NCI-H82 treated with DMSO at 0.1 percent for 48 hours (cell line): ENCODE data around the gene RAX2.
"Not testable (repeated sequence)": the region's sequence is repeated elsewhere in the genome, so short reads cannot be mapped to it uniquely, and the experiment has no call there.

Experiments
- DNase-seq: peaks from one replicate; lab custom pipeline; 2025; ENCODE audit not compliant: unreplicated experiment; lab: John Stamatoyannopoulos, UW

RAX2 gene

GRCh38 chr19:3778104-3778867 lies 6.3 kb upstream of the RAX2 start:
- DNase-seq = no peak

DNA sequence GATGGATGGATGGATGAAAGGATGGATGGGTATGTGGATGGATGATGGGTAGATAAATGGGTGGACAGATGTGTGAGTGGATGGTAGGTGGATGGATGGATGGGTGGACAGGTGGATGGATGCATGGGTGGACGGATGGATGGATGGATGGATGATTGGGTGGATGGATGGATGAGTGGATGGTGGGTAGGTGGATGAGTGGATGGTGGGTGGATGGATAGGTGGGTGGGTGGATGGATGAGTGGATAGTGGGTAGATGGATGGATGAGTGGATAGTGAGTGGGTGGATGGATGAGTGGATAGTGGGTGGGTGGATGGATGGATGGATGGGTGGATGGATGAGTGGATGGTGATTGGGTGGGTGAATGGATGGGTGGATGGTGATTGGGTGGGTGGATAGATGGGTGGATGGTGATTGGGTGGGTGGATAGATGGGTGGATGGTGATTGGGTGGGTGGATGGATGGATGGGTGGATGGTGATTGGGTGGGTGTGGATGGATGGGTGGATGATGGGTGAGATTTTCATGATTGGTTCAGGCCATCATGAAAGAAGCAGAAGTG lies 4.5 kb upstream of the RAX2 start:
- no peak for DNase-seq

- DNase-seq = no peak
Measured at GRCh38 chr19:3775831-3776230, 3.8 kb upstream of the RAX2 start.

DNA sequence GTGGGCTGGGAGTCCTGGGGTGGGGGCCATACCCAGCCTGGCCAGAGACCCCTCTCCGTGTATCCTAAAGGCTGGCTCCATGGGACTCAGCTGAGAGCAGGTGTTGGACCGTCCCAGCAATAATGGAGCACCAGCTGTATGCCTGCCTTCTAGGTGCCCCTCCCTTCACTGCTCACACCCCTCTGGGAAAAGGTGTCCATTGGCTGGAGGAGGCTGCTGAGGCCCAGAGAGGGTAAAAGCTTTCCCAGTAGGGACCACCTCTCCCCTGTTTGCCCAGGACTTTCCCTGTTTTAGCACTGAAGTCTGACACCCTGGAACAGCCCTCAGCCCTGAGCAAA lies 3.3 kb upstream of the RAX2 start:
- no peak for DNase-seq

DNA sequence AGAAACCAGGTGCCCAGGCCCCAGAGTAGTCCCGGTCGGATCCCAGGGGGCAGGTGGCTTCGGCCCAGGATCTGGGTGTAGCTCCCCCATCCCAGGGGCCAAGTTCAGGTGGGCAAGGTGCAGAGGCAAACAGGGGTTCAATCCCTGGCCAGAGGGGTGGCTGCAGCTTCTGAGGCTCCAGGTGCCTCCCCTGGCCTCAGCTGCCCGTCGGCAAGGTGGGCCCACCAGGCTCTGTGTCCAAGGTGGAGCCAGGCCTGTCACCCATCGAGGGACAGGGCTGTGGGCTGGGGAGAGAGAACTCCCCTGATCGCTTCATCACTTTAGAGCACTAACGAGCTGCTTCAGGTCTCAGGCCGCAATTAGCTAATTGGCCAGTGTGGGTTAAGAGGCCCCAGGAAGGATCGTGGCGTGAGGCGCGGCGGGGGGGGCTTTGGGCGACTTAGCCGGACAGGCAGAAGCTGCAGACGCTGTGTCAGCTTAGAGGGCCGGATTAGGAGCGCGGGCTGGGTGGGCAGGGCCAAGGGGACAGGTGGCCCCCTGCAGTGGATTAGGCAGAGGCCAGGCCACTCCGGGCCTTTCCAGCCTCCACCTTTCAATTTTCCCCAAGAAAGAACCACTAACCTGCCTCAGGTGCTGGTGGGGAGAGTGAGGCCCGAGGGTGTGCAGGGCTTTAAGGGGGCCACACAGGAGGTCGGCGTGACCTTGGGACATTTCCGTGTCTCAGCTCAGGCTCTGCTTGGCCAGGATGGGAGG lies 2.8 kb upstream of the RAX2 start:
- DNase-seq = peak; percentile 50

DNA sequence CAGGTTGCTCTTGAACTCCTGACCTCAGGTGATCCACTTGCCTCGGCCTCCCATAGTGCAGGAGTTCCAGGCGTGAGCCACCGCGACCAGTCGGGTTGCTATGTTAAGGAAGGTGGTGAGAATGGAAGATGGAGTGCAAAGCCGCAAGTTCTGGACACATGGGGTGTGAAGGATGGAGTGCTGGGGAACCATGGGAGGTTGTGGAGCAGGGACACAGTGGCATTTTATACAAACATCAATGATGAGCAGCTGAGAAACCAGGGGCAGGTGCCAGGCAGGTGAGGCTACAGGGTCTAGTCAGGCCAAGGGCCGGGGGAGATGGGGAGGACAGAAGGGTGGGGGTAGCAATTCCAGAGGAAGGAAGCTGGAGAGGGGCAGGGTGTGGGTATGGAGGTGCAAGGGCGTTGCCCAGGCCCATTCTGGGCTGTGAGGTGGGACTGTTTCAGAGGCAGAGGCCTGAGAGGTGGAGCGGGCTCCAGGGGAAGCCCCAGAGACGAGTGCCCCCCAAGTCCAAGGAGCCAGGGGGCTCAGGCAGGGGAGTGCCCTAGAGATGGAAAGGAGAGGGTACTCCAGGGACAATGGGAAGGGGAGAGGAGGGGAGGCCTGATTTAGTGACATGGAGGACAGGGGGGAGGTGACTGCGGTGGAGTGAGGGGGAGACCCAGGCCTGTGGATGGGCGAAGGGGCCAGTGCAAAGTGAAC lies 1.9 kb upstream of the RAX2 start:
- no peak for DNase-seq

GRCh38 chr19:3771000-3771905 lies 775 bp downstream of the RAX2 start:
- DNase-seq = no peak

DNA sequence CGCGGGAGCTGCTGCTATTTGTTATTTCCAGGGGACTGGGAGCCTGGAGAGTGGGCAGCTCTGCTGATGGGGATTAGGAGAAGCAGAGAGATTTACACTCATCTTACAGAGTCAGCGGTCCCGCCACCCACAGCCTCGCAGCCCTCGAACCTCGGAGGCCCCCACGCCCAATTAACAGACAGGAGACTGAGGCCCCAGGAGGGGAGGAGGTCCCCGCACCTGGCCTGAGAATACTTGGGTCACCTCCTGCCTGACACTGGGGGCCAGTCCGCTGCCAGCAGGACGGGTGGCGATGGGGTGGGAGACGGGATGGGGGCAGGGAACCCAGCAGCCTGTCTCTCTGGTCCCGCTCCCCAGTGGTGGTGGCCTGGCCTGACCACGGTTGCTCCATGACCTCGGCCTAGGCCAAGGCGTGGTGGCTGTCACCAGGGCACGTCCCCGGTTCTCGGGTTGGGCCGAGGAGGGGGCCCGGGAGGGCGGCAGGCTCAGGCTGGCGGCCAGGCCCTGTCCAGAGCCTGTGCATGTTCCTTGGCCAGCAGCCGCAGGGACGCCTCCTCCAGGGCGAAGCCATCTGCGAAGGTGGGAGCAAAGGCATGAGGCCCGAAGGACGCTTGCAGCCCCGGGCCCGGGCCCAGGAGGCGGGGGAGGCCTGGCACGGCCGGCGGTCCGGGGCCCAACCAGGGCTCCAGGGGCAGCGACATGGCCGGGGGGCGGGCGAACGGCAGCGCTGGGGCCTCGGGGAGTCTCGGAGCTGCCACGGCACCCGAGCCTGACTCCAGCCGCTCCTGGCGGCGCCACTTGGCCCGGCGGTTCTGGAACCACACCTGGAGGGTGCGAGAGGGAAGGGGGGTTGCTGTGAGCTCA lies 1.7 kb downstream of the RAX2 start:
- DNase-seq = no peak

DNA sequence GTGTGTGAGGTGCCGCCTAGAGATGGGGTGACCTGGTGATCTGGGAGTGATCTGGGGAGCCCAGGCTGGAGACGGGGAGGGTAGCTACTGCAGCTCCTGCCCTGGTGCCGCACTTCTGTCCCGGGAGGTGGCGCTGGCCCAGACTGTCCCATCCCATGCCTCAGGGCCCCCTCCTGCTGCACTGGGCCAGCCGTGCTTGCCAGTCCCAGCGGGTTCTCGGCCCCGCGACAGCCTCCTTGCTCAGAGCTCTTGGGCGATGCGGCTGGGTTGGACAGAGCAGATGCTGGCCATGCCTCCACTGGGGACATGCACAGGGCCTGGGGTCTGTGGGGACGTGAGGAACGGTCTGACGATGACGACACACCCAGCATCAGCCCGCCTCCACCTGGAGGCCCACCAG lies 2.5 kb downstream of the RAX2 start:
- DNase-seq = no peak

GRCh38 chr19:3768748-3769099 lies 3.3 kb downstream of the RAX2 start:
- DNase-seq = no peak

DNA sequence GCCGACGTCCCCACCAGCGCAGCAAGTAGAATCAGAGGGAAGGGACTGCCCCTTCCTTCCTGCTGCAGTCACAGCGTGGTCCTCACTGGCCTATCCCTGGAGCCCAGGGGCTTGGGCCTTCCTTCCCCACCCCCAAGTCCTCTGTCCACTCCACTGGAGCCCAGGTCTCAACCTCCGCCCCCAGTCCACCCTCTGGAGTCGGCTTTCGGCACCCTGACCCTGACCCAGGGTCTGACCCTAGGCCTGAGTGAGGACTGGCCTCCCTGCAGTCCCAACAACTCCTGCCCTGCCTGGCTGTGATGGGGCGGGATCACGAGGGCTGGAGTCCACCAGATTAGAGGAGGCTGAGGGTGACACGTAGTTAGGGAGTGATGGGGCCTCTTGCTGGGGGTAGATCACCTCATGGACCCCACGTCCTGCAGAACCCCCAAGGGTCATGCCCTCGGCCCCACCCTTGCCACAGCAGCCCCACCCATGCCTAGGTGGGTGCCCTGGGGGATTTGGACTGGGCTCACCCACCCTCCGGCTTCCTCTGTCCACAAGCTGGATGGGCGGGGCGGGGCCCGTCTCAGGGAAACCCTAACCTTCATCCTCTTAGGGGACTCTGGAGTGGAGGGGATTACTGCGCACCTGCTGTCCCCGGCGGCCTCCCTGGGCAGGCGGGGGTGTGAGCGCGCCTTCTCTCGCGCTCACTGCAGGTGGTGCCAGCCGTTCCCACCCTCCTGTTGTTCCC lies 3.8 kb downstream of the RAX2 start:
- peak; percentile 39 for DNase-seq

DNA sequence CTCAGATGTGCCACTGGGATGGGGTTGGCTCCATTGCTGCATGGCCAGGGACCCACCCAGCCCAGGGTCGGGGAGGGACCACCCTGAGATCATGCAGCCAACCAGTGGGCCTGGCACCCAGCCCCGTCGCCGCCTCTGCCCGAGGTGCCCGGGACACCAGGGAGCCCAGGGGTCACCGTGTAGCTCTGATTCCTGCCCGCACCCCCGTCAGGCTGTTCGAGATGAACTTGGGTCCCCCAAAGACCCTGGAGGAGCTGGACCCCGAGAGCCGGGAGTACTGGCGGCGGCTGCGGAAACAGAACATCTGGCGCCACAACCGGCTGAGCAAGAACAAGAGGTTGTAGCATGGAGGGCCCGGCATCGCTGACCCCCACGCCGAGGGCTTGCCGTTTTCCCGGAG lies 5.0 kb downstream of the RAX2 start:
- no peak for DNase-seq

- DNase-seq = no peak
Measured at GRCh38 chr19:3766520-3766919, 5.5 kb downstream of the RAX2 start.

- DNase-seq = not testable (repeated sequence)
Measured at GRCh38 chr19:3765757-3766156, 6.3 kb downstream of the RAX2 start.

GRCh38 chr19:3765121-3765520 lies 6.9 kb downstream of the RAX2 start:
- no peak for DNase-seq

DNA sequence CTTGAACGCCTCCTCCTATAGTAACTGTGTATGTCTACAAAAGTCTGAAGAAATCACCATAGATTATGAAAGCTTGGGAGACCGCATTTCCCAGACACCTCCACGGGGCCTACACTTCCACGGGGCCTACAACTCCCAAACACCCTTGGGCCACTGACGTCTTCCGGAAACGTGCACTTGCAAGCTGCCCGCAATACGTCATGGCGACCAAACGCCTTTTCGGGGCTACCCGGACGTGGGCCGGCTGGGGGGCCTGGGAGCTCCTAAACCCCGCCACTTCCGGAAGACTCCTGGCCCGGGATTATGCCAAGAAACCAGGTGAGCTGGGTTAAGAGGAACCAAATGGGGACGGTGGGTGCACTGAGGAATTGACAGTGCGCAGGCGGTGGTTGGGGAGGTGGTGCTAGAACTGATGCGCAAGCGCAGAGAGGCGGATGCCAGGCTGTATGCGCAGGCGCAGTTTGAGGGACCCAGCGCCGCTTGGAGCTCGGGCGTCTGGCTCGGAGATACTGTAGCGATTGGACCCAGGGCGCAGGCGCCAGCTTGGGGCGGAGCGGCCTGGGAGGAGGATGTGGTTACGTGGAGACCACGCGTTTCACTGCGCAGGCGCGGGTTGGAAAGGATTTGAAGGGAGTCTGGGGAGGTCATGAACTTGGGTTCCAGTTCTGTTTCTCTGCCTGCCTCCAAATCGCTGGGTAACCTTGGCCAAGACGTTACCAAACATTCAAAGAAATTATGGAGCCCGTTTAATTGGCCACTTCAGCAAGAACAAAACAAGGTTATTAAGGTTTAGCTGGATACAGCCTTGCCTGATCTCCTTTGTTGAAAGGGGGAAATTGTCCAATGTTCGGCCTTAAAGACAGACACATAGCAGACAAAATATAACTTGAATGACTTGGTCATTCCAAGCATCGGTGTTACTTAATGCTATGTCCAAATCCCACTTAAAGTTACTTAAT lies 9.2 kb downstream of the RAX2 start, which contains the start of gene MRPL54:
TSS of gene MRPL54 (plus strand) at position 182 of the 959 bp plus-strand sequence. CDS start at position 201, 19 bp downstream.
- peak; percentile 93 for DNase-seq

GRCh38 chr19:3762130-3762473 lies 9.9 kb downstream of the RAX2 start:
- no peak for DNase-seq
